Measurements from ENCODE around the gene CADM2.

CADM2 gene

DNA sequence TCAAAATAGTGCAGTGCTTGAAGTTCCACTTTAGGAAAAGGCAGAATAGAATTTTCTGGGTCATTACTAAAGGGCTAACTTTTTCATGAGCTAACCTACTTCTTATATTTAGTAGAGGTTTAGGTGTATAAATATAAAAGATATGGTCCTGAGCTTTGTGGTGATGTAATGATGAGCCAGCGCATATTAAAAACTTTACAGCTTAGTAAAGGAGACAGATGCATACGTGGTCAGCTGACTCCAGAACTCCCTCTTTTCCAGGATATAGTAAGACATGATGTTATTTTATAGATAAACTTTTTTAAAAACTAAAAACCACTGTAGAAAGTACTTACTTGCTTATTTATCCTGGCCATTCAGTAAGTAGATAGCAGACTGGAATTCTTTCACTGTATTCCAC, 895.0 kb downstream of the CADM2 start:
- Histone ChIP-seq H3K9me2 (replicated peaks; ENCODE audit: control insufficient read depth, low read length) (no peaks in the 10 kb centered on the region), H3K4me3 (ENCODE audit: low read length) (no peak overlapping the region), H3K36me3 (ENCODE audit: control insufficient read depth, low read length) (no peaks in the 10 kb centered on the region), H3K4me1 (ENCODE audit: control insufficient read depth, low read length) (no peaks in the 10 kb centered on the region), H4K20me1 (ENCODE audit: control insufficient read depth, insufficient read depth, low read depth, low read length) (no peaks in the 10 kb centered on the region), H3K9me3 (ENCODE audit: control insufficient read depth, insufficient read depth, low read length) (no peaks in the 10 kb centered on the region), H3K27ac (ENCODE audit: low read depth, low read length) (no peak overlapping the region), H3K4me2 (ENCODE audit: low read length) (no peak overlapping the region), H3F3A (ENCODE audit: control insufficient read depth, insufficient read depth) (no peaks in the 10 kb centered on the region), H3K27me3 (ENCODE audit: control insufficient read depth, low read length) (no peaks in the 10 kb centered on the region), H3K79me2 (ENCODE audit: control insufficient read depth, low read length) (no peaks in the 10 kb centered on the region)
- no peak for TF ChIP-seq EZH2phosphoT487 (IDR thresholded peaks at IDR 0.05; ENCODE audit: borderline replicate concordance, low read length)
- TF ChIP-seq, protein P1, sequence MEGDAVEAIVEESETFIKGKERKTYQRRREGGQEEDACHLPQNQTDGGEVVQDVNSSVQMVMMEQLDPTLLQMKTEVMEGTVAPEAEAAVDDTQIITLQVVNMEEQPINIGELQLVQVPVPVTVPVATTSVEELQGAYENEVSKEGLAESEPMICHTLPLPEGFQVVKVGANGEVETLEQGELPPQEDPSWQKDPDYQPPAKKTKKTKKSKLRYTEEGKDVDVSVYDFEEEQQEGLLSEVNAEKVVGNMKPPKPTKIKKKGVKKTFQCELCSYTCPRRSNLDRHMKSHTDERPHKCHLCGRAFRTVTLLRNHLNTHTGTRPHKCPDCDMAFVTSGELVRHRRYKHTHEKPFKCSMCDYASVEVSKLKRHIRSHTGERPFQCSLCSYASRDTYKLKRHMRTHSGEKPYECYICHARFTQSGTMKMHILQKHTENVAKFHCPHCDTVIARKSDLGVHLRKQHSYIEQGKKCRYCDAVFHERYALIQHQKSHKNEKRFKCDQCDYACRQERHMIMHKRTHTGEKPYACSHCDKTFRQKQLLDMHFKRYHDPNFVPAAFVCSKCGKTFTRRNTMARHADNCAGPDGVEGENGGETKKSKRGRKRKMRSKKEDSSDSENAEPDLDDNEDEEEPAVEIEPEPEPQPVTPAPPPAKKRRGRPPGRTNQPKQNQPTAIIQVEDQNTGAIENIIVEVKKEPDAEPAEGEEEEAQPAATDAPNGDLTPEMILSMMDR (IDR thresholded peaks at IDR 0.05; ENCODE audit: low read depth, low read length, poor library complexity, severe bottlenecking): no peak

DNA sequence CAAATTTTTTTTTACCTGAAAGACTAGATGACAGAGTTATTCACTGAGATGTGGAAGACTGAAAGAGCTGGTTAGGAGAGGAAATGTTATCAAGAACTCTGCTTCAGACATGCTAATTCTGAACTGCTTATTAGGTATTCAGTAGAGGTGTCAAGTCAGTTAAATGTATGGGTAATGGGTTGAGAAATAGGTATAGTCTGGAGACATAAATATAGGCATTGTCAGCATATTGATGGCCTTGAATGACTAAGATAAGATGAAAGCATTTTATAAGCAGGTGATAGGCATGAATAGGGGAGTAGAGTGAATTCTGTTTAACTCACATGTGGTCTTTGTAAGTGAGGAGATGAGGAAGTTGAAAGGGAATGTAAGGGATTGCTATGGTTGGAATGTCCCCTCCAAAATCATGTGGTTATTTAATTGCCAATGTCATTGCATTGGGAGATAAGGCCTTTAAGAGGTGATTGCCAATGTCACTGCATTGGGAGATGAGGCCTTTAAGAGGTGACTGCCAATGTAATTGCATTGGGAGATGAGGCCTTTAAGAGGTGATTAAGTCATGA, 904.2 kb downstream of the CADM2 start:
- Histone ChIP-seq H3K79me2 (ENCODE audit: control insufficient read depth, low read length) (no peaks in the 10 kb centered on the region), H3K27ac (ENCODE audit: low read depth, low read length) (no peak overlapping the region), H3K4me2 (ENCODE audit: low read length) (no peak overlapping the region), H3K4me1 (ENCODE audit: control insufficient read depth, low read length) (no peaks in the 10 kb centered on the region), H3K27me3 (ENCODE audit: control insufficient read depth, low read length) (no peaks in the 10 kb centered on the region), H4K20me1 (ENCODE audit: control insufficient read depth, insufficient read depth, low read depth, low read length) (no peaks in the 10 kb centered on the region), H3K9me2 (replicated peaks; ENCODE audit: control insufficient read depth, low read length) (no peaks in the 10 kb centered on the region), H3K9me3 (ENCODE audit: control insufficient read depth, insufficient read depth, low read length) (no peaks in the 10 kb centered on the region), H3F3A (ENCODE audit: control insufficient read depth, insufficient read depth) (no peaks in the 10 kb centered on the region), H3K36me3 (ENCODE audit: control insufficient read depth, low read length) (no peaks in the 10 kb centered on the region), H3K4me3 (ENCODE audit: low read length) (no peak overlapping the region)
- TF ChIP-seq, protein P1 (IDR thresholded peaks at IDR 0.05; ENCODE audit: low read depth, low read length, poor library complexity, severe bottlenecking): no peak
- no peak for TF ChIP-seq EZH2phosphoT487 (IDR thresholded peaks at IDR 0.05; ENCODE audit: borderline replicate concordance, low read length)

GRCh38 chr3:85864896-85865295, 906.1 kb downstream of the CADM2 start:
- H3K4me1 ChIP-seq (ENCODE audit: control insufficient read depth, low read length): no peaks in the 10 kb centered on the region
- H3K27ac ChIP-seq (ENCODE audit: low read depth, low read length): no peak overlapping the region
- no peaks in the 10 kb centered on the region for H4K20me1 ChIP-seq (ENCODE audit: control insufficient read depth, insufficient read depth, low read depth, low read length)
- no peak overlapping the region for H3K4me3 ChIP-seq (ENCODE audit: low read length)
- H3K4me2 ChIP-seq (ENCODE audit: low read length): no peak overlapping the region
- no peaks in the 10 kb centered on the region for H3K9me3 ChIP-seq (ENCODE audit: control insufficient read depth, insufficient read depth, low read length)
- no peaks in the 10 kb centered on the region for H3K9me2 ChIP-seq (replicated peaks; ENCODE audit: control insufficient read depth, low read length)
- H3K27me3 ChIP-seq (ENCODE audit: control insufficient read depth, low read length): no peaks in the 10 kb centered on the region
- H3F3A ChIP-seq (ENCODE audit: control insufficient read depth, insufficient read depth): no peaks in the 10 kb centered on the region
- no peaks in the 10 kb centered on the region for H3K36me3 ChIP-seq (ENCODE audit: control insufficient read depth, low read length)
- no peaks in the 10 kb centered on the region for H3K79me2 ChIP-seq (ENCODE audit: control insufficient read depth, low read length)
- TF ChIP-seq, protein P1 (IDR thresholded peaks at IDR 0.05; ENCODE audit: low read depth, low read length, poor library complexity, severe bottlenecking): no peak
- no peak for TF ChIP-seq EZH2phosphoT487 (IDR thresholded peaks at IDR 0.05; ENCODE audit: borderline replicate concordance, low read length)

Measured in DOHH2 (cell line).